Natural killer cell treated with Interleukin-12 subunit alpha and Interleukin-12 subunit beta and Interleukin-15 and Interleukin-18, amount 100 ng/mL, for 72 hours (primary cell): Measurements from ENCODE around the gene DDA1. TPM values are rescaled to one million over a fixed set of nuclear protein-coding genes. Genes with fewer than 3 reads are reported as not detected.

ENCODE experiments used
- ATAC-seq, 2 donors: fragments of 150-1000 bp; cut with Tn5 transposase in 1 of 2; sonication (Bioruptor Pico), chemical (Tn5 transposase) in 1 of 2; 2 replicates each; pipeline ENCODE4 v1.10.0; 2021
- DNase-seq: peaks from one replicate; pipeline ENCODE4 v3.0.0; 2022; ENCODE audit warnings: low spot score
- H3K27ac Mint-ChIP-seq, 2 donors: 1 replicate in 1 of 2; 2 replicates in 1 of 2; pipeline ENCODE4 v1.8.0; 2022; ENCODE audit warnings: mixed read lengths in 2 of 2, mild to moderate bottlenecking in 1 of 2, moderate library complexity in 1 of 2
- H3K27me3 Mint-ChIP-seq, 2 donors: 1 replicate in 1 of 2; 2 replicates in 1 of 2; pipeline ENCODE4 v1.8.0; 2022; ENCODE audit warnings: mixed read lengths in 2 of 2
- H3K36me3 Mint-ChIP-seq: one replicate; pipeline ENCODE4 v1.8.0; 2022; ENCODE audit warnings: mixed read lengths
- H3K4me1 Mint-ChIP-seq, 2 donors: 1 replicate in 1 of 2; 2 replicates in 1 of 2; pipeline ENCODE4 v1.8.0; 2022; ENCODE audit warnings: low read depth in 2 of 2, mixed read lengths in 2 of 2, mild to moderate bottlenecking in 1 of 2
- H3K4me3 Mint-ChIP-seq: one replicate; pipeline ENCODE4 v1.8.0; 2022; ENCODE audit warnings: mixed read lengths
- H3K9me3 Mint-ChIP-seq: 2 replicates; pipeline ENCODE4 v1.8.0; 2022; ENCODE audit warnings: mixed read lengths
- total RNA-seq, 2 donors: library from RNA; stranded (reverse); gene quantifications; one replicate each; pipeline ENCODE4 v1.2.3, GENCODE V29; 2022

DDA1 gene
- total RNA-seq, 2 donors from 2014 or later, result 57.7 to 68.3 TPM

- ATAC-seq (no peak), DNase-seq (no peak)
- H3K4me3 Mint-ChIP-seq, result peak overlapping the region; percentile 77
- no peaks in the 10 kb centered on the region for H3K27me3 Mint-ChIP-seq
- no peaks in the 10 kb centered on the region for H3K9me3 Mint-ChIP-seq
- peak overlapping the region in 1 of 2 donors; percentile 37 for H3K27ac Mint-ChIP-seq
- H3K4me1 Mint-ChIP-seq, result peaks cover 26 to 31% of the 10 kb centered on the region in 2 donors
- no peaks in the 10 kb centered on the region for H3K36me3 Mint-ChIP-seq
These were observed 2.3 kb downstream of the DDA1 start for GRCh38 chr19:17311455-17312188.

GRCh38 chr19:17312189-17313113 is 3.1 kb downstream of the DDA1 start:
- Mint-ChIP-seq H3K27ac (no peak overlapping the region), H3K36me3 (no peaks in the 10 kb centered on the region), H3K9me3 (no peaks in the 10 kb centered on the region), H3K4me1 (peaks cover 26 to 31% of the 10 kb centered on the region in 2 donors), H3K4me3 (no peak overlapping the region), H3K27me3 (no peaks in the 10 kb centered on the region)
- DNase-seq, result no peak
- ATAC-seq, result no peak

GRCh38 chr19:17314007-17314593 is 4.7 kb downstream of the DDA1 start:
- no peak for ATAC-seq
- peaks cover 18 to 20% of the 10 kb centered on the region in 2 donors for H3K4me1 Mint-ChIP-seq
- H3K27me3 Mint-ChIP-seq, result no peaks in the 10 kb centered on the region
- no peak overlapping the region for H3K27ac Mint-ChIP-seq
- no peak for DNase-seq
- no peaks in the 10 kb centered on the region for H3K9me3 Mint-ChIP-seq
- no peaks in the 10 kb centered on the region for H3K36me3 Mint-ChIP-seq
- no peak overlapping the region for H3K4me3 Mint-ChIP-seq

GRCh38 chr19:17318966-17319365 is 9.6 kb downstream of the DDA1 start:
- Mint-ChIP-seq H3K9me3 (no peaks in the 10 kb centered on the region), H3K27me3 (no peaks in the 10 kb centered on the region), H3K27ac (no peak overlapping the region), H3K36me3 (no peaks in the 10 kb centered on the region), H3K4me3 (no peak overlapping the region), H3K4me1 (peaks cover 0 to 8% of the 10 kb centered on the region in 2 donors)
- no peak for DNase-seq
- ATAC-seq, result no peak

GRCh38 chr19:17319473-17320238 is 10.3 kb downstream of the DDA1 start:
- Mint-ChIP-seq H3K9me3 (no peaks in the 10 kb centered on the region), H3K4me3 (no peak overlapping the region), H3K27me3 (no peaks in the 10 kb centered on the region), H3K27ac (no peak overlapping the region), H3K36me3 (no peaks in the 10 kb centered on the region), H3K4me1 (peaks cover 0 to 8% of the 10 kb centered on the region in 2 donors)
- no peak for DNase-seq
- ATAC-seq, result no peak

GRCh38 chr19:17320435-17320834 is 11.1 kb downstream of the DDA1 start:
- Mint-ChIP-seq H3K9me3 (no peaks in the 10 kb centered on the region), H3K4me3 (no peak overlapping the region), H3K27me3 (no peaks in the 10 kb centered on the region), H3K36me3 (no peaks in the 10 kb centered on the region), H3K4me1 (peaks cover 0 to 8% of the 10 kb centered on the region in 2 donors), H3K27ac (no peak overlapping the region)
- ATAC-seq (no peak), DNase-seq (no peak)

- peak in 1 of 2 donors; percentile 2 for ATAC-seq
- Mint-ChIP-seq H3K27ac (no peak overlapping the region), H3K9me3 (no peaks in the 10 kb centered on the region), H3K36me3 (no peaks in the 10 kb centered on the region), H3K27me3 (no peaks in the 10 kb centered on the region), H3K4me1 (peaks cover 0 to 8% of the 10 kb centered on the region in 2 donors), H3K4me3 (no peak overlapping the region)
- no peak for DNase-seq
These were observed 12.5 kb downstream of the DDA1 start for GRCh38 chr19:17321655-17322489.

GRCh38 chr19:17322854-17323253 is 13.5 kb downstream of the DDA1 start:
- H3K9me3 Mint-ChIP-seq, result no peaks in the 10 kb centered on the region
- H3K27ac Mint-ChIP-seq, result no peak overlapping the region
- no peaks in the 10 kb centered on the region for H3K36me3 Mint-ChIP-seq
- H3K27me3 Mint-ChIP-seq, result no peaks in the 10 kb centered on the region
- no peak for DNase-seq
- ATAC-seq, result no peak
- H3K4me1 Mint-ChIP-seq, result peaks cover 0 to 8% of the 10 kb centered on the region in 2 donors
- H3K4me3 Mint-ChIP-seq, result no peak overlapping the region

GRCh38 chr19:17323300-17323963 is 14.1 kb downstream of the DDA1 start:
- peaks cover 0 to 8% of the 10 kb centered on the region in 2 donors for H3K4me1 Mint-ChIP-seq
- no peak overlapping the region for H3K4me3 Mint-ChIP-seq
- no peaks in the 10 kb centered on the region for H3K9me3 Mint-ChIP-seq
- H3K27ac Mint-ChIP-seq, result no peak overlapping the region
- no peaks in the 10 kb centered on the region for H3K36me3 Mint-ChIP-seq
- DNase-seq, result no peak
- H3K27me3 Mint-ChIP-seq, result no peaks in the 10 kb centered on the region
- peak in 1 of 2 donors; percentile 1 for ATAC-seq

- no peak overlapping the region for H3K4me3 Mint-ChIP-seq
- ATAC-seq (peak in 1 of 2 donors; percentile 26), DNase-seq (no peak)
- H3K27ac Mint-ChIP-seq, result no peak overlapping the region
- H3K27me3 Mint-ChIP-seq, result no peaks in the 10 kb centered on the region
- H3K9me3 Mint-ChIP-seq, result no peaks in the 10 kb centered on the region
- H3K36me3 Mint-ChIP-seq, result no peaks in the 10 kb centered on the region
- peaks cover 0 to 8% of the 10 kb centered on the region in 2 donors for H3K4me1 Mint-ChIP-seq
These were observed 14.6 kb downstream of the DDA1 start for GRCh38 chr19:17323964-17324332.

- ATAC-seq, result no peak
- no peaks in the 10 kb centered on the region for H3K27me3 Mint-ChIP-seq
- DNase-seq, result no peak
- peaks cover 0 to 8% of the 10 kb centered on the region in 2 donors for H3K4me1 Mint-ChIP-seq
- no peak overlapping the region for H3K4me3 Mint-ChIP-seq
- no peaks in the 10 kb centered on the region for H3K9me3 Mint-ChIP-seq
- no peaks in the 10 kb centered on the region for H3K36me3 Mint-ChIP-seq
- H3K27ac Mint-ChIP-seq, result no peak overlapping the region
These were observed 15.2 kb downstream of the DDA1 start for GRCh38 chr19:17324357-17325114.

GRCh38 chr19:17325133-17325532 is 15.8 kb downstream of the DDA1 start:
- H3K9me3 Mint-ChIP-seq, result no peaks in the 10 kb centered on the region
- no peaks in the 10 kb centered on the region for H3K27me3 Mint-ChIP-seq
- peaks cover 0 to 6% of the 10 kb centered on the region in 2 donors for H3K4me1 Mint-ChIP-seq
- H3K36me3 Mint-ChIP-seq, result no peaks in the 10 kb centered on the region
- ATAC-seq (no peak), DNase-seq (no peak)
- no peak overlapping the region for H3K4me3 Mint-ChIP-seq
- no peak overlapping the region for H3K27ac Mint-ChIP-seq
